ENCODE data around the gene COPG2.

COPG2 gene

GRCh38 chr7:130473876-130474275 lies 194.7 kb downstream of the COPG2 start:
- no peak for DNase-seq (ENCODE audit: low read depth)

GRCh38 chr7:130473289-130473688 lies 195.3 kb downstream of the COPG2 start:
- DNase-seq (ENCODE audit: low read depth) = no peak

GRCh38 chr7:130471974-130472373 lies 196.6 kb downstream of the COPG2 start:
- DNase-seq (ENCODE audit: low read depth) = no peak

GRCh38 chr7:130468612-130469011 lies 199.9 kb downstream of the COPG2 start:
- DNase-seq (ENCODE audit: low read depth) = no peak

GRCh38 chr7:130463553-130464434 lies 204.8 kb downstream of the COPG2 start:
- DNase-seq (ENCODE audit: low read depth) = no peak

- no peak for DNase-seq (ENCODE audit: low read depth)
These were observed 207.3 kb downstream of the COPG2 start for GRCh38 chr7:130461272-130461671.

GRCh38 chr7:130458257-130458656 lies 210.3 kb downstream of the COPG2 start:
- DNase-seq (ENCODE audit: low read depth) = no peak
